GM12878 (cell line): ENCODE data around the gene CPSF4. TPM values are rescaled to one million over a fixed set of nuclear protein-coding genes. Genes with fewer than 3 reads are reported as not detected.
A peak's percentile ranks its signal among the peaks of the same experiment; 100 is the strongest.

ENCODE experiments used
- ATAC-seq: fragments of 200-7000 bp; cut with Tn5 transposase; 3 replicates; pipeline ENCODE4 v1.9.1; 2020; ENCODE audit warnings: mild to moderate bottlenecking, moderate library complexity
- BruUV-seq: library from RNA; stranded (reverse); fragments of 400-500 nt; replicated peaks from 2 replicates; lab custom pipeline; 2021; lab: Mats Ljungman, UMichigan
- CTCF ChIA-PET: fragments of 300-600 bp; sonication (Branson Sonifier 250); formaldehyde crosslinking; extraction: SDS; loops from one replicate; lab custom pipeline; 2021; ENCODE audit warnings: inconsistent platforms; lab: Yijun Ruan, JAX
- POLR2A ChIA-PET: fragments of 350-600 bp; formaldehyde crosslinking; extraction: SDS; loops from one replicate; lab custom pipeline; 2021; ENCODE audit warnings: inconsistent platforms; lab: Charles Lee
- RAD21 ChIA-PET: fragments of 300-600 bp; sonication (Branson Sonifier 250); formaldehyde crosslinking; loops from one replicate; lab custom pipeline; 2023; ENCODE audit warnings: antibody characterized with exemption; ENCODE audit not compliant: unreplicated experiment; lab: Charles Lee
- SMC1A ChIA-PET: fragments of 300-600 bp; sonication (Branson Sonifier 250); formaldehyde crosslinking; loops from one replicate; lab custom pipeline; 2023; ENCODE audit not compliant: unreplicated experiment, uncharacterized antibody; lab: Charles Lee
- DNase-seq: peaks from one replicate; pipeline ENCODE4 v3.0.0-alpha.2; 2011; ENCODE audit warnings: low read depth, low spot score
- FAIRE-seq: peaks from 3 replicates; lab custom pipeline; 2011; peaks lifted over from hg19 to GRCh38; lab: Jason Lieb, UNC
- H2AFZ ChIP-seq: 2 replicates; pipeline ENCODE4 v1.6.0; 2011; ENCODE audit warnings: low read depth, low read length, control low read depth; ENCODE audit not compliant: control insufficient read depth
- H3K27ac ChIP-seq: 2 replicates; pipeline ENCODE4 v1.5.1; 2011; ENCODE audit warnings: control low read depth; ENCODE audit not compliant: control insufficient read depth, insufficient read depth
- H3K27me3 ChIP-seq, 2 experiments: replicated peaks in 1 of 2; 2 replicates each; pipeline versions ENCODE4 v1.6.0 to v1.6.1; 2011; ENCODE audit warnings: low read length in 1 of 2; ENCODE audit not compliant: control insufficient read depth in 2 of 2, insufficient read depth in 2 of 2
- H3K36me3 ChIP-seq, 2 experiments: 2 replicates each; pipeline ENCODE4 v1.5.1; 2011; ENCODE audit warnings: low read length in 1 of 2; ENCODE audit not compliant: control insufficient read depth in 2 of 2, insufficient read depth in 2 of 2
- H3K4me1 ChIP-seq: 2 replicates; pipeline ENCODE4 v1.6.1; 2011; ENCODE audit warnings: mild to moderate bottlenecking, low read length, moderate library complexity, mixed read lengths; ENCODE audit not compliant: control insufficient read depth, insufficient read depth
- H3K4me2 ChIP-seq: 2 replicates; pipeline ENCODE4 v1.6.0; 2011; ENCODE audit warnings: control low read depth; ENCODE audit not compliant: control insufficient read depth, insufficient read depth
- H3K4me3 ChIP-seq: fragments of 200-600 bp; sonication (generic); 2 replicates; pipeline ENCODE4 v1.5.1; 2016
- H3K79me2 ChIP-seq: 2 replicates; pipeline ENCODE4 v1.6.0; 2011; ENCODE audit warnings: low read length; ENCODE audit not compliant: control insufficient read depth, insufficient read depth
- H3K9ac ChIP-seq: 2 replicates; pipeline ENCODE4 v1.8.0; 2011; ENCODE audit warnings: low read length, control low read depth, mixed read lengths; ENCODE audit not compliant: control insufficient read depth, insufficient read depth
- H3K9me3 ChIP-seq: replicated peaks from 3 replicates; pipeline ENCODE4 v1.5.1; 2011; ENCODE audit warnings: mild to moderate bottlenecking, low read length; ENCODE audit not compliant: control insufficient read depth, insufficient read depth
- H4K20me1 ChIP-seq: 2 replicates; pipeline ENCODE4 v1.6.0; 2011; ENCODE audit not compliant: control insufficient read depth, insufficient read depth
- CREB1 ChIP-seq: IDR thresholded peaks from 2 replicates; pipeline ENCODE4 v1.6.1; 2012; ENCODE audit warnings: low read depth, mild to moderate bottlenecking, inconsistent platforms
- FOXM1 ChIP-seq: IDR thresholded peaks from 2 replicates; pipeline ENCODE4 v1.6.1; 2012; ENCODE audit warnings: low read depth, mild to moderate bottlenecking, inconsistent platforms, low read length, moderate library complexity
- HCFC1 ChIP-seq: fragments of 150-350 bp; IDR thresholded peaks from 2 replicates; pipeline ENCODE4 v1.6.1; 2014; ENCODE audit warnings: low read length
- HDGF ChIP-seq: fragments of 450-650 bp; IDR thresholded peaks from 2 replicates; pipeline ENCODE4 v1.6.1; 2016; ENCODE audit warnings: antibody characterized with exemption
- MYC ChIP-seq: IDR thresholded peaks from 2 replicates; pipeline ENCODE4 v1.6.1; 2011; ENCODE audit warnings: mild to moderate bottlenecking, low read length, moderate library complexity, inconsistent platforms; ENCODE audit not compliant: insufficient read depth, insufficient replicate concordance, insufficient read length, severe bottlenecking
- POLR2AphosphoS2 ChIP-seq: IDR thresholded peaks from 2 replicates; pipeline ENCODE4 v1.6.1; 2011; ENCODE audit warnings: low read depth, mild to moderate bottlenecking, low read length, improper control_type of control experiment, moderate library complexity
- RAD51 ChIP-seq: fragments of 450-650 bp; IDR thresholded peaks from 2 replicates; pipeline ENCODE4 v1.6.1; 2016; ENCODE audit warnings: moderate library complexity, mild to moderate bottlenecking, inconsistent platforms
- STAT1 ChIP-seq: fragments of 450-650 bp; conservative IDR thresholded peaks from 2 replicates; pipeline ENCODE4 v1.6.1; 2014; ENCODE audit warnings: antibody characterized with exemption, mild to moderate bottlenecking
- YBX1 ChIP-seq: fragments of 450-650 bp; IDR thresholded peaks from 2 replicates; pipeline ENCODE4 v1.6.1; 2016; ENCODE audit warnings: antibody characterized with exemption
- ZNF207 ChIP-seq: fragments of 450-650 bp; IDR thresholded peaks from 2 replicates; pipeline ENCODE4 v1.6.1; 2014; ENCODE audit warnings: antibody characterized with exemption, mild to moderate bottlenecking, borderline replicate concordance
- WGBS: methylation state at CpG from one replicate; pipeline ENCODE4 v1.1.6; 2016; ENCODE audit warnings: low lambda C conversion rate; ENCODE audit not compliant: insufficient replicate concordance, insufficient coverage; ENCODE audit errors: missing lambda C conversion rate; 5-methylcytosine and 5-hydroxymethylcytosine counted together
- in situ Hi-C: fragments of 300-500 bp; cut with MboI; formaldehyde crosslinking; loops from 9 replicates; pipeline ENCODE4 v1.14.3; 2018; ENCODE audit warnings: mixed read lengths
- intact Hi-C: fragments of 100-400 bp; cut with micrococcal nuclease; formaldehyde crosslinking; loops from one replicate; pipeline ENCODE4 v1.14.2; 2022; ENCODE audit not compliant: unreplicated experiment
- polyA plus RNA-seq, 11 experiments: library from polyadenylated mRNA; depleted of rRNA in 4 of 11; unstranded in 6 of 11; stranded (reverse) in 5 of 11; fragments of >200 nt; fragmentation: Nextera tagmentation in 4 of 11; fragmentation: Illumina TruSeq in 1 of 11; extraction: Ambion mirVana in 4 of 11; extraction: Trizol in 1 of 11; gene quantifications; 1 replicate in 1 of 11; 2 replicates in 10 of 11; pipeline versions ENCODE4 v1.2.1 to v1.2.3, GENCODE V29; 2011 to 2016; ENCODE audit warnings: inconsistent platforms in 2 of 11, missing spikeins in 2 of 11, low read depth in 1 of 11
- total RNA-seq, 4 experiments: library from RNA; depleted of rRNA in 3 of 4; stranded (reverse); fragments of >200 nt in 3 of 4; fragmentation: Illumina TruSeq in 1 of 4; extraction: Trizol in 1 of 4; gene quantifications; 2 replicates each; pipeline versions ENCODE4 v1.2.1 to v1.2.3, GENCODE V29; 2013 to 2021
- TF ChIP-seq, protein P1 (sequence below): IDR thresholded peaks from 2 replicates; pipeline ENCODE4 v1.6.1; 2012; ENCODE audit warnings: mild to moderate bottlenecking, low read depth, low read length
- TF ChIP-seq, protein P2 (sequence below): fragments of 450-650 bp; IDR thresholded peaks from 2 replicates; pipeline ENCODE4 v1.6.1; 2016; ENCODE audit warnings: mild to moderate bottlenecking
- TF ChIP-seq, protein P3 (sequence below): fragments of 150-350 bp; IDR thresholded peaks from 2 replicates; pipeline ENCODE4 v1.6.1; 2016; ENCODE audit warnings: low read depth, low read length

Gene CPSF4
- total and polyA plus RNA-seq, 10 of the 15 experiments (the other 5 are each of a cell fraction or from before 2014, with no cell fraction given): 13.6 to 70.1 (median 45.0) TPM

DNA sequence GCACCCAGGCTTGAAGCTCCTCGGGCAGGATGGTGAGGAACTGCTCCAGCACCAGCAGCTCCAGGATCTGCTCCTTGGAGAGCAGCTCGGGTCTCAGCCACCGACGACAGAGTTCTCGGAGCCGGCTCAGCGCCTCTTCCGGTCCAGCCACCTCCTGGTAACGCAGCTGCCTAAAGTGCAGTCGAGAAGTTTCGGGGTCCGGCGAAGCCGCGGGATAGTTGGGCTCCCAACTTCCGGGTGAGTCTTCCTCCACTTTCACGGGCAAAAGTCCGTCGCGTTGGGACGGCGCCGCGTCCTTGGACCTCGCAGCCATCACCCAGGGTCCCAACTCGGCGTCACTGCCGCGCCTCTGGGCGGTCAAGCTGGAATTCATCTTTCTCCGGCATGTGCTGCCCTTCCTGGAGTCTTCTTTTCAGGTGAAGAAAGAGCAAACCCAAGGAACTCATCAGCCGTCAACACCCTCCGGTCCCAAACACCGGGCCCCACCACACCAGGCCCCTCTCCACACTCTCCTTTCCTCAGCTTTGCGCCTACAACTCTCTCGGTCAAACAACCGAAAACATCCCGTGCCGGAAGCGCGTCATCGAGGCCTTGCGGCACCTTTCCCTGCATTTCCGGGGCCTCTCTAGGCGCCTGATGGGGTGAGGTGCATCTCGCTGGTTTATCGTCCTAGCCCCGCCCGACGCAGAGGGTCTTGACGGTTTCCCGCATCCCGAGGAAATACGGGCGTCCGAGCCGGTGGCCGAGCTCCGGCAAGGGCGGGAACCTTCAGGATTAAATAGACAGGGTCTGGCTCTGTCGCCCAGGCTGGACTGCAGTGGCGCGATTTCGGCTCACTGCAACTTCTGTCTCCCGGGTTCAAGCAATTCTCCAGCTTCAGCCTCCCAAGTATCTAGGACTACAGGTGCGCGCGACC lies 61.2 kb downstream of the CPSF4 start, which contains the start of gene ZNF394:
ZNF394 (minus strand) TSS at position 561 of the 916 bp plus-strand sequence; CDS start at position 373, 188 bp downstream.
- CTCF ChIA-PET: interaction anchor here (0.6 to 1.5 kb wide), 4 partner anchors 16 to 91 kb away, joined by 3 to 4 read pairs (median 3); partner anchors contain the start of genes BUD31, PDAP1 and ZNF655
- POLR2A ChIA-PET: interaction anchor here (0.5 to 2.3 kb wide), 7 partner anchors 12 to 91 kb away, joined by 3 to 15 read pairs (median 3); partner anchors contain the start of genes BUD31 and ZNF655
- Histone ChIP-seq H3K4me1 (no peaks in the 10 kb centered on the region), H3K36me3 (peaks cover 0 to 10% of the 10 kb centered on the region in 2 experiments; a peak in 1 of 4 replicates), H2AFZ (peak within 1 kb of the TSS; percentile 88), H3K79me2 (peaks cover 44% of the 10 kb centered on the region), H3K9me3 (peaks cover 6% of the 10 kb centered on the region; the same call in 2 of the 3 replicates), H3K27me3 (no peaks in the 10 kb centered on the region), H3K9ac (peak within 1 kb of the TSS; percentile 94), H3K4me3 (peak within 1 kb of the TSS; percentile 95), H3K4me2 (peak within 1 kb of the TSS; percentile 68), H3K27ac (peak within 1 kb of the TSS; percentile 92), H4K20me1 (no peaks in the 10 kb centered on the region)
- peak; percentile 62 for DNase-seq
- in situ Hi-C loops: no loop called here
- intact Hi-C loops: loop anchor here (2.0 kb wide), 2 partner anchors 27 to 59 kb away; partner anchors contain the start of genes ZNF655 and ZNF789
- FAIRE-seq: no peak
- BruUV-seq: TSS peak; percentile 92
- SMC1A ChIA-PET: interaction anchor here (1.4 kb wide), 1 partner anchor 10 kb away, joined by 3 read pairs; no protein-coding TSS in a partner anchor
- under 1% methylated on average over 67 of the region's 68 CpGs for WGBS
- ATAC-seq: peak; percentile 66
- RAD21 ChIA-PET: interaction anchor here (0.6 to 1.4 kb wide), 3 partner anchors 34 to 98 kb away, joined by 3 to 5 read pairs (median 3); partner anchors contain the start of genes ATP5MF, BUD31 and PDAP1
- TF ChIP-seq MYC (peak; percentile 38), STAT1 (no peak), FOXM1 (0 out of 2 replicates have a peak, but pooled peaks have one; percentile 41), HCFC1 (peak; percentile 78), CREB1 (peak; percentile 97), HDGF (no peak; the same call in 1 of the 2 replicates), ZNF207 (0 out of 2 replicates have a peak, but pooled peaks have one; percentile 9), RAD51 (no peak), YBX1 (no peak), POLR2AphosphoS2 (peak; percentile 83)
- TF ChIP-seq, protein P1, sequence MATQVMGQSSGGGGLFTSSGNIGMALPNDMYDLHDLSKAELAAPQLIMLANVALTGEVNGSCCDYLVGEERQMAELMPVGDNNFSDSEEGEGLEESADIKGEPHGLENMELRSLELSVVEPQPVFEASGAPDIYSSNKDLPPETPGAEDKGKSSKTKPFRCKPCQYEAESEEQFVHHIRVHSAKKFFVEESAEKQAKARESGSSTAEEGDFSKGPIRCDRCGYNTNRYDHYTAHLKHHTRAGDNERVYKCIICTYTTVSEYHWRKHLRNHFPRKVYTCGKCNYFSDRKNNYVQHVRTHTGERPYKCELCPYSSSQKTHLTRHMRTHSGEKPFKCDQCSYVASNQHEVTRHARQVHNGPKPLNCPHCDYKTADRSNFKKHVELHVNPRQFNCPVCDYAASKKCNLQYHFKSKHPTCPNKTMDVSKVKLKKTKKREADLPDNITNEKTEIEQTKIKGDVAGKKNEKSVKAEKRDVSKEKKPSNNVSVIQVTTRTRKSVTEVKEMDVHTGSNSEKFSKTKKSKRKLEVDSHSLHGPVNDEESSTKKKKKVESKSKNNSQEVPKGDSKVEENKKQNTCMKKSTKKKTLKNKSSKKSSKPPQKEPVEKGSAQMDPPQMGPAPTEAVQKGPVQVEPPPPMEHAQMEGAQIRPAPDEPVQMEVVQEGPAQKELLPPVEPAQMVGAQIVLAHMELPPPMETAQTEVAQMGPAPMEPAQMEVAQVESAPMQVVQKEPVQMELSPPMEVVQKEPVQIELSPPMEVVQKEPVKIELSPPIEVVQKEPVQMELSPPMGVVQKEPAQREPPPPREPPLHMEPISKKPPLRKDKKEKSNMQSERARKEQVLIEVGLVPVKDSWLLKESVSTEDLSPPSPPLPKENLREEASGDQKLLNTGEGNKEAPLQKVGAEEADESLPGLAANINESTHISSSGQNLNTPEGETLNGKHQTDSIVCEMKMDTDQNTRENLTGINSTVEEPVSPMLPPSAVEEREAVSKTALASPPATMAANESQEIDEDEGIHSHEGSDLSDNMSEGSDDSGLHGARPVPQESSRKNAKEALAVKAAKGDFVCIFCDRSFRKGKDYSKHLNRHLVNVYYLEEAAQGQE: no peak
- TF ChIP-seq, protein P2, sequence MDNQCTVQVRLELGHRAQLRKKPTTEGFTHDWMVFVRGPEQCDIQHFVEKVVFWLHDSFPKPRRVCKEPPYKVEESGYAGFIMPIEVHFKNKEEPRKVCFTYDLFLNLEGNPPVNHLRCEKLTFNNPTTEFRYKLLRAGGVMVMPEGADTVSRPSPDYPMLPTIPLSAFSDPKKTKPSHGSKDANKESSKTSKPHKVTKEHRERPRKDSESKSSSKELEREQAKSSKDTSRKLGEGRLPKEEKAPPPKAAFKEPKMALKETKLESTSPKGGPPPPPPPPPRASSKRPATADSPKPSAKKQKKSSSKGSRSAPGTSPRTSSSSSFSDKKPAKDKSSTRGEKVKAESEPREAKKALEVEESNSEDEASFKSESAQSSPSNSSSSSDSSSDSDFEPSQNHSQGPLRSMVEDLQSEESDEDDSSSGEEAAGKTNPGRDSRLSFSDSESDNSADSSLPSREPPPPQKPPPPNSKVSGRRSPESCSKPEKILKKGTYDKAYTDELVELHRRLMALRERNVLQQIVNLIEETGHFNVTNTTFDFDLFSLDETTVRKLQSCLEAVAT: no peak; the same call in 1 of the 2 replicates
- TF ChIP-seq, protein P3, sequence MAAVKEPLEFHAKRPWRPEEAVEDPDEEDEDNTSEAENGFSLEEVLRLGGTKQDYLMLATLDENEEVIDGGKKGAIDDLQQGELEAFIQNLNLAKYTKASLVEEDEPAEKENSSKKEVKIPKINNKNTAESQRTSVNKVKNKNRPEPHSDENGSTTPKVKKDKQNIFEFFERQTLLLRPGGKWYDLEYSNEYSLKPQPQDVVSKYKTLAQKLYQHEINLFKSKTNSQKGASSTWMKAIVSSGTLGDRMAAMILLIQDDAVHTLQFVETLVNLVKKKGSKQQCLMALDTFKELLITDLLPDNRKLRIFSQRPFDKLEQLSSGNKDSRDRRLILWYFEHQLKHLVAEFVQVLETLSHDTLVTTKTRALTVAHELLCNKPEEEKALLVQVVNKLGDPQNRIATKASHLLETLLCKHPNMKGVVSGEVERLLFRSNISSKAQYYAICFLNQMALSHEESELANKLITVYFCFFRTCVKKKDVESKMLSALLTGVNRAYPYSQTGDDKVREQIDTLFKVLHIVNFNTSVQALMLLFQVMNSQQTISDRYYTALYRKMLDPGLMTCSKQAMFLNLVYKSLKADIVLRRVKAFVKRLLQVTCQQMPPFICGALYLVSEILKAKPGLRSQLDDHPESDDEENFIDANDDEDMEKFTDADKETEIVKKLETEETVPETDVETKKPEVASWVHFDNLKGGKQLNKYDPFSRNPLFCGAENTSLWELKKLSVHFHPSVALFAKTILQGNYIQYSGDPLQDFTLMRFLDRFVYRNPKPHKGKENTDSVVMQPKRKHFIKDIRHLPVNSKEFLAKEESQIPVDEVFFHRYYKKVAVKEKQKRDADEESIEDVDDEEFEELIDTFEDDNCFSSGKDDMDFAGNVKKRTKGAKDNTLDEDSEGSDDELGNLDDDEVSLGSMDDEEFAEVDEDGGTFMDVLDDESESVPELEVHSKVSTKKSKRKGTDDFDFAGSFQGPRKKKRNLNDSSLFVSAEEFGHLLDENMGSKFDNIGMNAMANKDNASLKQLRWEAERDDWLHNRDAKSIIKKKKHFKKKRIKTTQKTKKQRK: no peak
